Measurements from ENCODE around the gene JAZF1. TPM values are rescaled to one million over a fixed set of nuclear protein-coding genes. Genes with fewer than 3 reads are reported as not detected.

Gene JAZF1
- total RNA-seq, 1 experiment from 2014 or later = 9.1 TPM

DNA sequence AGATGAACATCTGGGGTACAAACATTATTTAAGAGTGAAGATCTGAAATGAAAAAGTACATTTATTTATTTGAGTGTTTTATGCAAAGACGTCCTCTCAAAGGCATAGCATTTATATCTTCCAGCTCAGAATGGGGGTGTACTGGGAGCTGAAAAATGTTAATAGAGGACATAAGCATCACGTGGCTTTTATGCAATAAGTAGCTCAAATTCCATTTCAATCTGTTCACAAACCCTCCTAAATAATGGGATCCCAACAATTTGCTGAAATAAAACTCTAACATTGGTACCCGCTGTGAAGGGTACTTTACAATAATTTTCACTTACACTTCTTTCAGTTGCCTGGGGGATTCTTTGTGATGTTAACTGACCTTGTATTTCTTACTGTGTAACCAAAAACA, 268.7 kb downstream of the JAZF1 start:
- H3K79me2 ChIP-seq (ENCODE audit: insufficient read depth, low read length) = no peaks in the 10 kb centered on the region
- H3K4ac ChIP-seq (ENCODE audit: low read depth, low read length) = no peak overlapping the region
- no peaks in the 10 kb centered on the region for H3K27me3 ChIP-seq (ENCODE audit: insufficient read depth, low read length)
- no peak for DNase-seq
- H3K23me2 ChIP-seq (ENCODE audit: insufficient read length, low read depth, low read length, poor library complexity, severe bottlenecking) = no peaks in the 10 kb centered on the region
- TF ChIP-seq, protein P1, sequence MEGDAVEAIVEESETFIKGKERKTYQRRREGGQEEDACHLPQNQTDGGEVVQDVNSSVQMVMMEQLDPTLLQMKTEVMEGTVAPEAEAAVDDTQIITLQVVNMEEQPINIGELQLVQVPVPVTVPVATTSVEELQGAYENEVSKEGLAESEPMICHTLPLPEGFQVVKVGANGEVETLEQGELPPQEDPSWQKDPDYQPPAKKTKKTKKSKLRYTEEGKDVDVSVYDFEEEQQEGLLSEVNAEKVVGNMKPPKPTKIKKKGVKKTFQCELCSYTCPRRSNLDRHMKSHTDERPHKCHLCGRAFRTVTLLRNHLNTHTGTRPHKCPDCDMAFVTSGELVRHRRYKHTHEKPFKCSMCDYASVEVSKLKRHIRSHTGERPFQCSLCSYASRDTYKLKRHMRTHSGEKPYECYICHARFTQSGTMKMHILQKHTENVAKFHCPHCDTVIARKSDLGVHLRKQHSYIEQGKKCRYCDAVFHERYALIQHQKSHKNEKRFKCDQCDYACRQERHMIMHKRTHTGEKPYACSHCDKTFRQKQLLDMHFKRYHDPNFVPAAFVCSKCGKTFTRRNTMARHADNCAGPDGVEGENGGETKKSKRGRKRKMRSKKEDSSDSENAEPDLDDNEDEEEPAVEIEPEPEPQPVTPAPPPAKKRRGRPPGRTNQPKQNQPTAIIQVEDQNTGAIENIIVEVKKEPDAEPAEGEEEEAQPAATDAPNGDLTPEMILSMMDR (conservative IDR thresholded peaks at IDR 0.05) = no peak
- no peak overlapping the region for H2BK120ac ChIP-seq (ENCODE audit: low read depth, low read length, poor library complexity, severe bottlenecking)
- no peak overlapping the region for H3K14ac ChIP-seq (ENCODE audit: insufficient read depth, low read length)
- no peak overlapping the region for H2BK12ac ChIP-seq (ENCODE audit: insufficient read length, low read depth, low read length)
- H2AK5ac ChIP-seq (ENCODE audit: insufficient read length, low read length) = no peak overlapping the region
- no peaks in the 10 kb centered on the region for H3K79me1 ChIP-seq (ENCODE audit: insufficient read depth, low read depth, low read length, poor library complexity, severe bottlenecking)
- no peak overlapping the region for H3K23ac ChIP-seq (ENCODE audit: insufficient read length, low read depth, low read length)
- no peak overlapping the region for H3T11ph ChIP-seq (ENCODE audit: low read length)
- no peak overlapping the region for H2BK20ac ChIP-seq (ENCODE audit: low read depth, low read length, poor library complexity, severe bottlenecking)
- peaks cover 29% of the 10 kb centered on the region; the same call in 1 of the 2 replicates for H3K4me1 ChIP-seq (ENCODE audit: insufficient read depth, low read length)
- no peak overlapping the region for H3K56ac ChIP-seq (ENCODE audit: insufficient read length, low read depth, low read length)
- no peaks in the 10 kb centered on the region for H4K20me1 ChIP-seq (ENCODE audit: control insufficient read depth, insufficient read depth, insufficient read length)
- H3K9ac ChIP-seq (ENCODE audit: extremely low read depth, insufficient read length, low read length) = no peak overlapping the region
- H4K5ac ChIP-seq (ENCODE audit: insufficient read length, low read depth, low read length) = no peak overlapping the region
- no peak overlapping the region for H4K91ac ChIP-seq (ENCODE audit: insufficient read length, low read depth, low read length)
- 0 out of 5 replicates have a peak, but pooled peaks cover 0 to 2% of the 10 kb centered on the region in 2 experiments for H3K9me3 Mint-ChIP-seq
- no peaks in the 10 kb centered on the region; the same call in 1 of the 2 replicates for H3K27me3 Mint-ChIP-seq (ENCODE audit: low read depth)
- no peaks in the 10 kb centered on the region for H3K9me3 ChIP-seq (ENCODE audit: control insufficient read depth, low read depth, low read length)
- peaks cover 0 to 10% (median 0%) of the 10 kb centered on the region in 3 experiments; a peak in 2 of 7 replicates for H3K36me3 Mint-ChIP-seq (ENCODE audit: insufficient read depth in 1 of 3, low read depth in 3 of 3)
- no peak overlapping the region for H2AFZ ChIP-seq (ENCODE audit: low read length)
- no peak overlapping the region; a peak in 1 of 5 replicates for H3K4me3 Mint-ChIP-seq
- WGBS (ENCODE audit: extremely low coverage, insufficient read length, low lambda C conversion rate) = no CpG with 5 or more reads among the region's 3 CpGs
- peak overlapping the region; percentile 76 to 93 (median 78); a peak in 6 of 7 replicates for H3K27ac Mint-ChIP-seq
- H3K27ac ChIP-seq (ENCODE audit: insufficient read length, low read depth, low read length) = peak overlapping the region; percentile 54
- peaks cover 71 to 72% of the 10 kb centered on the region in 2 experiments for H3K4me1 Mint-ChIP-seq
- no peak overlapping the region for H2BK5ac ChIP-seq (ENCODE audit: insufficient read length, low read length)
- no peak overlapping the region for H4K8ac ChIP-seq (replicated peaks; ENCODE audit: insufficient read length, low read depth, low read length)
- no peak overlapping the region for H3K4me2 ChIP-seq (ENCODE audit: insufficient read depth, insufficient read length, low read length)
- no peak overlapping the region for H2BK15ac ChIP-seq (ENCODE audit: low read depth, low read length)
- no peak overlapping the region for H3K18ac ChIP-seq (ENCODE audit: insufficient read length, low read depth, low read length)
